Panc1 (cell line): ENCODE results near the gene MGAT4A. TPM values are rescaled to one million over a fixed set of nuclear protein-coding genes. Genes with fewer than 3 reads are reported as not detected.

Source experiments
- ATAC-seq: fragments of 200-7000 bp; cut with Tn5 transposase; 2 replicates; pipeline ENCODE4 v1.9.1; 2020; ENCODE audit warnings: mild to moderate bottlenecking, moderate library complexity
- BruUV-seq: library from RNA; stranded (reverse); fragments of 400-500 nt; replicated peaks from 2 replicates; lab custom pipeline; 2021; lab: Mats Ljungman, UMichigan
- CTCF ChIA-PET: fragments of 300-600 bp; sonication (Branson Sonifier 250); formaldehyde crosslinking; loops from one replicate; lab custom pipeline; 2022; ENCODE audit warnings: antibody characterized with exemption; lab: Charles Lee
- POLR2A ChIA-PET: fragments of 300-600 bp; sonication (Branson Sonifier 250); formaldehyde crosslinking; loops from one replicate; lab custom pipeline; 2022; ENCODE audit warnings: antibody characterized with exemption; lab: Charles Lee
- DNase-seq: peaks from one replicate; pipeline ENCODE4 v3.0.0-alpha.2; 2010; ENCODE audit warnings: low read depth, low spot score
- H3K27ac ChIP-seq: 2 replicates; pipeline ENCODE4 v1.5.1; 2011; ENCODE audit warnings: mild to moderate bottlenecking, low read length, inconsistent platforms
- H3K27me3 ChIP-seq: fragments of 200-500 bp; sonication (Bioruptor generic); 2 replicates; pipeline ENCODE4 v1.6.0; 2014; ENCODE audit warnings: low read length, inconsistent platforms; ENCODE audit not compliant: control insufficient read depth, insufficient read depth
- H3K36me3 ChIP-seq: fragments of 200-500 bp; sonication (Bioruptor generic); 2 replicates; pipeline ENCODE4 v1.5.1; 2014; ENCODE audit warnings: inconsistent platforms, mild to moderate bottlenecking, low read length, moderate library complexity; ENCODE audit not compliant: control insufficient read depth, insufficient read depth
- H3K4me1 ChIP-seq: 2 replicates; pipeline ENCODE4 v1.5.1; 2011; ENCODE audit warnings: inconsistent platforms, mild to moderate bottlenecking, low read length, moderate library complexity; ENCODE audit not compliant: control insufficient read depth, insufficient read depth
- H3K4me3 ChIP-seq, 2 experiments: 2 replicates each; pipeline ENCODE4 v1.5.1; 2011 to 2012; ENCODE audit warnings: low read depth in 2 of 2, low read length in 2 of 2, mild to moderate bottlenecking in 2 of 2, inconsistent platforms in 1 of 2, moderate library complexity in 1 of 2
- H3K9me3 ChIP-seq: fragments of 200-500 bp; sonication (Bioruptor generic); 2 replicates; pipeline ENCODE4 v1.5.1; 2014; ENCODE audit warnings: low read depth, mild to moderate bottlenecking, inconsistent platforms, low read length, moderate library complexity; ENCODE audit not compliant: control insufficient read depth, insufficient read depth
- CTCF ChIP-seq: fragments of 450-650 bp; IDR thresholded peaks from 2 replicates; pipeline ENCODE4 v1.5.1; 2017; ENCODE audit warnings: mild to moderate bottlenecking
- POLR2AphosphoS5 ChIP-seq: IDR thresholded peaks from 2 replicates; pipeline ENCODE4 v1.6.1; 2012; ENCODE audit warnings: mild to moderate bottlenecking, low read depth, low read length, moderate library complexity
- REST ChIP-seq, 2 experiments: IDR thresholded peaks; 2 replicates each; pipeline ENCODE4 v1.6.1; 2011 to 2012; ENCODE audit warnings: low read depth in 2 of 2, control low read depth in 1 of 2, low read length in 1 of 2, mild to moderate bottlenecking in 1 of 2, moderate library complexity in 1 of 2; ENCODE audit not compliant: insufficient read depth in 1 of 2
- SIN3A ChIP-seq: IDR thresholded peaks from 2 replicates; pipeline ENCODE4 v1.6.1; 2012; ENCODE audit warnings: low read depth, mild to moderate bottlenecking, low read length, moderate library complexity, borderline replicate concordance; ENCODE audit not compliant: insufficient read depth
- TCF7L2 ChIP-seq: IDR thresholded peaks from 2 replicates; pipeline ENCODE4 v1.6.1; 2011; ENCODE audit warnings: mild to moderate bottlenecking, low read depth, low read length, inconsistent platforms
- in situ Hi-C: cut with HindIII; loops from 2 replicates; pipeline ENCODE4 v1.10.0; 2016; ENCODE audit warnings: low sequenced_read_pairs, low pct_unique_long_range_greater_than_20kb
- intact Hi-C: fragments of 100-400 bp; cut with micrococcal nuclease; formaldehyde crosslinking; loops from one replicate; pipeline ENCODE4 v1.10.0; 2022; ENCODE audit not compliant: unreplicated experiment
- total RNA-seq: library from RNA; stranded (reverse); gene quantifications from one replicate; pipeline ENCODE4 v1.2.1, GENCODE V29; 2021; ENCODE audit not compliant: unreplicated experiment

MGAT4A gene
- total RNA-seq, 1 experiment from 2014 or later, result 4.4 TPM

DNA sequence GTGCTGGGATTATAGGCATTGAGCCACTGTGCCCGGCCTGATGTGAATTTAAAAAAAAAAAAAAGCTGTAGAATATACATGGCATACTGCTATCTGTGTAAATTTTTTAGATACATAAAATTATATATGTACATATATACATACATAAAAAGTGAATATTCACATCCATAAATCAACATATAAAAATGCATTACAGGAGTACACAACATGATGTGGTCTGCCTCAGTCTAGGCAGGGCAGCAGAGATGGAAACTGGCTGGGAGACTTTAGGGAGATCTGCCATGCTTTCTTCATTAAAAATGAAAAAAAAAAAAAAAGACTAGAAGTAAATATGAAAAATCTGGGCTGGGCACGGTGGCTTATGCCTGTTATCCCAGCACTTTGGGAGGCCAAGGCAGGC lies 24.3 kb downstream of the MGAT4A start:
- intact Hi-C loops, result no loop called here
- no TSS peak for BruUV-seq
- in situ Hi-C loops, result no loop called here

GRCh38 chr2:98705333-98705617 lies 25.7 kb downstream of the MGAT4A start:
- no peak overlapping the region for H3K4me3 ChIP-seq
- in situ Hi-C loops, result no loop called here
- no peak for TF ChIP-seq SIN3A
- TF ChIP-seq TCF7L2, result no peak
- no peak for TF ChIP-seq CTCF
- TF ChIP-seq POLR2AphosphoS5, result no peak
- no peak for TF ChIP-seq REST (IDR thresholded peaks at IDR 0.05; ENCODE audit: insufficient read depth in 1 of 2, low read depth in 2 of 2, low read length in 1 of 2)
- DNase-seq, result no peak
- H3K36me3 ChIP-seq, result no peaks in the 10 kb centered on the region
- CTCF ChIA-PET, result no interaction called here
- H3K4me1 ChIP-seq, result no peaks in the 10 kb centered on the region
- no peak overlapping the region for H3K27ac ChIP-seq
- intact Hi-C loops, result no loop called here
- BruUV-seq, result no TSS peak
- peaks cover 5% of the 10 kb centered on the region; the same call in 1 of the 2 replicates for H3K27me3 ChIP-seq
- POLR2A ChIA-PET, result no interaction called here
- no peaks in the 10 kb centered on the region for H3K9me3 ChIP-seq
- no peak for ATAC-seq

More for the DNA sequence above, 24.3 kb downstream of the MGAT4A start:
- POLR2A ChIA-PET, result interaction anchor here (0.6 kb wide), 1 partner anchor 37 kb away, joined by 7 read pairs; no protein-coding TSS in a partner anchor
- Histone ChIP-seq H3K27me3 (peaks cover 5% of the 10 kb centered on the region; the same call in 1 of the 2 replicates), H3K27ac (no peak overlapping the region), H3K9me3 (no peaks in the 10 kb centered on the region), H3K4me1 (no peaks in the 10 kb centered on the region), H3K4me3 (no peak overlapping the region), H3K36me3 (no peaks in the 10 kb centered on the region)
- CTCF ChIA-PET, result interaction anchor here (0.7 kb wide), 1 partner anchor 32 kb away, joined by 3 read pairs; no protein-coding TSS in a partner anchor
- no peak for ATAC-seq
- TF ChIP-seq POLR2AphosphoS5 (no peak), REST (IDR thresholded peaks at IDR 0.05; ENCODE audit: insufficient read depth in 1 of 2, low read depth in 2 of 2, low read length in 1 of 2) (no peak), CTCF (no peak), SIN3A (no peak), TCF7L2 (no peak)
- no peak for DNase-seq
